PFSK-1 (cell line): ENCODE measurements around the gene ANKFY1.

Experiments used
- POLR2AphosphoS5 ChIP-seq: IDR thresholded peaks from 2 replicates; pipeline ENCODE4 v1.6.1; 2012; ENCODE audit warnings: low read depth, mild to moderate bottlenecking, control low read depth, low read length, moderate library complexity
- TAF1 ChIP-seq: IDR thresholded peaks from 2 replicates; pipeline ENCODE4 v1.6.1; 2012; ENCODE audit warnings: low read length, control low read depth, borderline replicate concordance; ENCODE audit not compliant: insufficient read depth
- TF ChIP-seq, protein P1 (sequence below), 2 experiments: IDR thresholded peaks; 2 replicates each; pipeline versions ENCODE4 v1.6.1 to v1.8.0; 2011 to 2012; ENCODE audit warnings: low read depth in 2 of 2, low read length in 2 of 2, control low read depth in 1 of 2, inconsistent platforms in 1 of 2, mild to moderate bottlenecking in 1 of 2, moderate library complexity in 1 of 2; ENCODE audit not compliant: insufficient read depth in 1 of 2

DNA sequence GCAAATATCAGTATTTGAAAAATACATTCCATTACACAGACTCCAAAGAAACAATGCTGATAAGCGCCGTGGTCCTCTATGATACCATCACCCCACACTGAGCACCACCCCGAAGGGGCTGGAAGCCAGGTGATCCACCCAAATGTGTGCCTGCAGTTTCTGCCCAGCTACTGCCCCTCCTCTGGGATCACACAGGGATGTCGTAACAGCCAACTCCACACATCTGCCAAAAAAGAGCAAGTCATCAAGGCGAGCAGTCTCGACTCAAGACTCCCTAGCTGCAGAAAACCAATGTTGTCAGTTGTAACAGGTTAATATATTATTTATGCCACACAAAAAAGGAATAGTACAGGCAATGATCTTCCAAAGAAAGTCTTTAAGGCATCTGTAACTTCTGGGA lies 99.8 kb downstream of the ANKFY1 start:
- TF ChIP-seq, protein P1, sequence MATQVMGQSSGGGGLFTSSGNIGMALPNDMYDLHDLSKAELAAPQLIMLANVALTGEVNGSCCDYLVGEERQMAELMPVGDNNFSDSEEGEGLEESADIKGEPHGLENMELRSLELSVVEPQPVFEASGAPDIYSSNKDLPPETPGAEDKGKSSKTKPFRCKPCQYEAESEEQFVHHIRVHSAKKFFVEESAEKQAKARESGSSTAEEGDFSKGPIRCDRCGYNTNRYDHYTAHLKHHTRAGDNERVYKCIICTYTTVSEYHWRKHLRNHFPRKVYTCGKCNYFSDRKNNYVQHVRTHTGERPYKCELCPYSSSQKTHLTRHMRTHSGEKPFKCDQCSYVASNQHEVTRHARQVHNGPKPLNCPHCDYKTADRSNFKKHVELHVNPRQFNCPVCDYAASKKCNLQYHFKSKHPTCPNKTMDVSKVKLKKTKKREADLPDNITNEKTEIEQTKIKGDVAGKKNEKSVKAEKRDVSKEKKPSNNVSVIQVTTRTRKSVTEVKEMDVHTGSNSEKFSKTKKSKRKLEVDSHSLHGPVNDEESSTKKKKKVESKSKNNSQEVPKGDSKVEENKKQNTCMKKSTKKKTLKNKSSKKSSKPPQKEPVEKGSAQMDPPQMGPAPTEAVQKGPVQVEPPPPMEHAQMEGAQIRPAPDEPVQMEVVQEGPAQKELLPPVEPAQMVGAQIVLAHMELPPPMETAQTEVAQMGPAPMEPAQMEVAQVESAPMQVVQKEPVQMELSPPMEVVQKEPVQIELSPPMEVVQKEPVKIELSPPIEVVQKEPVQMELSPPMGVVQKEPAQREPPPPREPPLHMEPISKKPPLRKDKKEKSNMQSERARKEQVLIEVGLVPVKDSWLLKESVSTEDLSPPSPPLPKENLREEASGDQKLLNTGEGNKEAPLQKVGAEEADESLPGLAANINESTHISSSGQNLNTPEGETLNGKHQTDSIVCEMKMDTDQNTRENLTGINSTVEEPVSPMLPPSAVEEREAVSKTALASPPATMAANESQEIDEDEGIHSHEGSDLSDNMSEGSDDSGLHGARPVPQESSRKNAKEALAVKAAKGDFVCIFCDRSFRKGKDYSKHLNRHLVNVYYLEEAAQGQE (IDR thresholded peaks at IDR 0.05; ENCODE audit: insufficient read depth in 1 of 2, low read depth in 2 of 2, low read length in 2 of 2), result no peak
- TF ChIP-seq TAF1 (no peak), POLR2AphosphoS5 (no peak)
